Neural cell (in vitro differentiated cells): ENCODE results near the gene UNC5CL. TPM values are rescaled to one million over a fixed set of nuclear protein-coding genes. Genes with fewer than 3 reads are reported as not detected.

ENCODE experiments used
- H2AFZ ChIP-seq: fragments of 200-600, 300-800 bp; sonication (generic), shearing (Covaris generic); 2 replicates; pipeline ENCODE4 v1.6.0; 2014; ENCODE audit warnings: low read depth, mild to moderate bottlenecking, antibody characterized with exemption, low read length, moderate library complexity
- H3F3A ChIP-seq: fragments of 200-600 bp; shearing (Covaris generic); 2 replicates; pipeline ENCODE4 v1.6.1; 2016; ENCODE audit warnings: mild to moderate bottlenecking, moderate library complexity, mixed read lengths, antibody characterized with exemption, low read length; ENCODE audit not compliant: insufficient read depth, poor library complexity, severe bottlenecking
- H3K27ac ChIP-seq: fragments of 200-600, 300-800 bp; sonication (generic), shearing (Covaris generic); 2 replicates; pipeline ENCODE4 v1.5.1; 2014; ENCODE audit warnings: mild to moderate bottlenecking, low read length, moderate library complexity
- H3K27me3 ChIP-seq: fragments of 300-800, 200-600 bp; sonication (generic), shearing (Covaris generic); 2 replicates; pipeline ENCODE4 v1.6.0; 2014; ENCODE audit warnings: mild to moderate bottlenecking, low read depth, low read length, moderate library complexity; ENCODE audit not compliant: insufficient read depth
- H3K36me3 ChIP-seq: fragments of 300-800, 200-600 bp; sonication (generic), shearing (Covaris generic); 2 replicates; pipeline ENCODE4 v1.5.1; 2014; ENCODE audit warnings: mild to moderate bottlenecking, antibody characterized with exemption, low read length, moderate library complexity; ENCODE audit not compliant: insufficient read depth
- H3K4me2 ChIP-seq: fragments of 300-800, 200-600 bp; sonication (generic), shearing (Covaris generic); 2 replicates; pipeline ENCODE4 v1.6.0; 2014; ENCODE audit warnings: mild to moderate bottlenecking, low read length
- H3K4me3 ChIP-seq: fragments of 300-800, 200-600 bp; sonication (generic), shearing (Covaris generic); 2 replicates; pipeline ENCODE4 v1.5.1; 2014; ENCODE audit warnings: mild to moderate bottlenecking, low read length, moderate library complexity
- H3K79me2 ChIP-seq: fragments of 200-600 bp; shearing (Covaris generic); replicated peaks from 2 replicates; pipeline ENCODE4 v1.6.0; 2014; ENCODE audit warnings: mild to moderate bottlenecking, low read length, moderate library complexity; ENCODE audit not compliant: insufficient read depth
- H3K9ac ChIP-seq: fragments of 300-800, 200-600 bp; sonication (generic), shearing (Covaris generic); 2 replicates; pipeline ENCODE4 v1.6.1; 2016; ENCODE audit warnings: mild to moderate bottlenecking, low read length, mixed read lengths
- H3K9me2 ChIP-seq: fragments of 200-600 bp; shearing (Covaris generic); 2 replicates; pipeline ENCODE4 v1.6.1; 2016; ENCODE audit warnings: mild to moderate bottlenecking, low read length, mixed read lengths; ENCODE audit not compliant: insufficient read depth
- H3K9me3 ChIP-seq: fragments of 200-600, 300-800 bp; sonication (generic), shearing (Covaris generic); 2 replicates; pipeline ENCODE4 v1.6.1; 2016; ENCODE audit warnings: mild to moderate bottlenecking, mixed run types, low read length, moderate library complexity, mixed read lengths
- H4K20me1 ChIP-seq: fragments of 200-600 bp; shearing (Covaris generic); 2 replicates; pipeline ENCODE4 v1.6.1; 2016; ENCODE audit warnings: mild to moderate bottlenecking, mixed run types; ENCODE audit not compliant: insufficient read depth
- EP300 ChIP-seq: fragments of 450-650 bp; conservative IDR thresholded peaks from 2 replicates; pipeline ENCODE4 v1.6.1; 2014; ENCODE audit warnings: antibody characterized with exemption, mild to moderate bottlenecking, moderate library complexity; ENCODE audit not compliant: poor library complexity, severe bottlenecking
- EZH2 ChIP-seq: fragments of 200-600, 300-800 bp; shearing (Covaris generic), sonication (generic); IDR thresholded peaks from 2 replicates; pipeline ENCODE4 v1.6.1; 2014; ENCODE audit warnings: antibody characterized with exemption, low read length, borderline replicate concordance, mild to moderate bottlenecking; ENCODE audit not compliant: insufficient read depth, poor library complexity, severe bottlenecking
- MXI1 ChIP-seq: fragments of 450-650 bp; conservative IDR thresholded peaks from 2 replicates; pipeline ENCODE4 v1.6.1; 2014; ENCODE audit warnings: antibody characterized with exemption, mild to moderate bottlenecking; ENCODE audit not compliant: poor library complexity, severe bottlenecking
- POLR2AphosphoS5 ChIP-seq: IDR thresholded peaks from 2 replicates; pipeline ENCODE4 v1.6.1; 2012
- RAD21 ChIP-seq: fragments of 450-650 bp; conservative IDR thresholded peaks from 2 replicates; pipeline ENCODE4 v1.6.1; 2014; ENCODE audit warnings: antibody characterized with exemption, mild to moderate bottlenecking, moderate library complexity
- SMC3 ChIP-seq: fragments of 450-650 bp; conservative IDR thresholded peaks from 2 replicates; pipeline ENCODE4 v1.6.1; 2014; ENCODE audit warnings: antibody characterized with exemption, mild to moderate bottlenecking, moderate library complexity; ENCODE audit not compliant: poor library complexity
- TAF1 ChIP-seq: IDR thresholded peaks from 2 replicates; pipeline ENCODE4 v1.6.1; 2012; ENCODE audit warnings: low read depth
- polyA plus RNA-seq: library from polyadenylated mRNA; depleted of rRNA; stranded (reverse); fragments of >200 nt; gene quantifications from 2 replicates; pipeline ENCODE4 v1.2.3, GENCODE V29; 2014
- TF ChIP-seq, protein P1 (sequence below): fragments of 450-650 bp; IDR thresholded peaks from 2 replicates; pipeline ENCODE4 v1.5.1; 2014; ENCODE audit warnings: antibody characterized with exemption, mild to moderate bottlenecking, moderate library complexity; ENCODE audit not compliant: poor library complexity, severe bottlenecking
- TF ChIP-seq, protein P2 (sequence below): IDR thresholded peaks from 2 replicates; pipeline ENCODE4 v1.6.1; 2012; ENCODE audit warnings: borderline replicate concordance

The UNC5CL gene
- polyA plus RNA-seq, 1 donor from 2014 or later = 1.0 TPM

DNA sequence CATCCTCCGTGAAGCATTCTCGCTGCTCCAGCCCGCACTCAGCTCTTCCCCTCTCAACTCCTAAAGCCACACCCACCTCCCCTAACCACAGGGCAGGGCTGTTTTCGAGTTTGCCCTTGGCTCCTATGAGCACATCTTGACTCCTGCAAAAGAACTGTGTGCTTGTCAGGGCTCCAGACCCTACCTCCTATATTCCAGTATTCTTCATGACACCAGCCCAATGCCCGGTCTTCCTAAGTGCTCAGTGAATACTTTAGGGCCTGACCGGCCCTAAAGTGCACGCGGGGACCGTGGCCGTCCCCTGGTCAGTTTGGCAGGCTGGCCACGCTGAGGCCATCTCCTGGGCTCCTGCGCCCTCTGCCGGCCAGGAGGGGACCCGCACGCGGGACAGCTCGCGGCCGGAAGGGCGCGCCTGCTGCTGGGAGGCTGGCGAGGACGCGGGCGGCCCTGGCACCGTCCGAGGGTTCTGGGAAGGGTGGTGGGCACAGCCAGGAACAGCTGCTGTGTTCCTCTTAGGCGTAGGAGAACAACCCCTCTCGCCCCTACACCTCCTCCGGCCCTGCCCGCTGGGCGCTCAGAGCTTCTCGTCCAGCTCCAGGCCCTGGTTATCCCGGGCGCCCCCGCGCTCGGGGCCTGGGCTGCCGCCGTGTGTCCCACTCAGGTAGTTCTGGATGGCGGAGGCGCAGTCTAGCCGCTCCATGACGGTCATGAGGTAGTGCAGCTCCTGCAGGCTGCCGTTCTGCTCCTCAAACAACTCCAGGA lies 11.0 kb downstream of the UNC5CL start:
- no peaks in the 10 kb centered on the region for H3K36me3 ChIP-seq
- H3K4me3 ChIP-seq = peak overlapping the region; percentile 40
- H3K4me2 ChIP-seq = no peak overlapping the region
- H4K20me1 ChIP-seq = no peaks in the 10 kb centered on the region
- H3K79me2 ChIP-seq = no peaks in the 10 kb centered on the region
- H3F3A ChIP-seq = no peaks in the 10 kb centered on the region
- H3K9ac ChIP-seq = no peak overlapping the region
- TF ChIP-seq TAF1 (no peak), MXI1 (no peak), RAD21 (peak; percentile 94), SMC3 (peak; percentile 96)
- TF ChIP-seq, protein P1, sequence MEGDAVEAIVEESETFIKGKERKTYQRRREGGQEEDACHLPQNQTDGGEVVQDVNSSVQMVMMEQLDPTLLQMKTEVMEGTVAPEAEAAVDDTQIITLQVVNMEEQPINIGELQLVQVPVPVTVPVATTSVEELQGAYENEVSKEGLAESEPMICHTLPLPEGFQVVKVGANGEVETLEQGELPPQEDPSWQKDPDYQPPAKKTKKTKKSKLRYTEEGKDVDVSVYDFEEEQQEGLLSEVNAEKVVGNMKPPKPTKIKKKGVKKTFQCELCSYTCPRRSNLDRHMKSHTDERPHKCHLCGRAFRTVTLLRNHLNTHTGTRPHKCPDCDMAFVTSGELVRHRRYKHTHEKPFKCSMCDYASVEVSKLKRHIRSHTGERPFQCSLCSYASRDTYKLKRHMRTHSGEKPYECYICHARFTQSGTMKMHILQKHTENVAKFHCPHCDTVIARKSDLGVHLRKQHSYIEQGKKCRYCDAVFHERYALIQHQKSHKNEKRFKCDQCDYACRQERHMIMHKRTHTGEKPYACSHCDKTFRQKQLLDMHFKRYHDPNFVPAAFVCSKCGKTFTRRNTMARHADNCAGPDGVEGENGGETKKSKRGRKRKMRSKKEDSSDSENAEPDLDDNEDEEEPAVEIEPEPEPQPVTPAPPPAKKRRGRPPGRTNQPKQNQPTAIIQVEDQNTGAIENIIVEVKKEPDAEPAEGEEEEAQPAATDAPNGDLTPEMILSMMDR = peak; percentile 96
- H2AFZ ChIP-seq = no peak overlapping the region
- no peaks in the 10 kb centered on the region for H3K9me2 ChIP-seq
- H3K27ac ChIP-seq = no peak overlapping the region
- peaks cover 11% of the 10 kb centered on the region for H3K27me3 ChIP-seq
- H3K9me3 ChIP-seq = no peaks in the 10 kb centered on the region

DNA sequence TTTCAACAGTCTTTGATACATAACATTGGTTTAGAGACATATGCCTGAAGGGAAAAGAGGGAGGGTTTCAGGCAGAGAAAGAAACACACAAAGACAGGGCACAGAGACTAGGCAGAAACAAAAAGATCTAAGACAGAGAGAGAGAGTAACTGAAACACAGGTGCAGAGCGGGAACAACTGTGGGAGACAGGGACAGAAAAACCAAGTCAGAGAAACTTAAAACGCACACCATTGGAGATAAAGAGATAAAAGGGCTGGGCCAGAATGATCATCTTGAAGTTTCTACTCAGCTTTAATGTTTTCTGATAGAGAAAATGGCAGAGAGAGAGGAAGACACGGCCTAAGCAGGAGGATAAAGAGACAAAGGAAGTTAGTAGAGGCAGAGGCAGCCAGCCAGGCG lies 11.8 kb downstream of the UNC5CL start:
- Histone ChIP-seq H3K36me3 (no peaks in the 10 kb centered on the region), H3K27ac (no peak overlapping the region), H3K79me2 (no peaks in the 10 kb centered on the region), H2AFZ (no peak overlapping the region), H3F3A (no peaks in the 10 kb centered on the region), H3K9ac (no peak overlapping the region), H3K27me3 (peaks cover 11% of the 10 kb centered on the region), H3K9me2 (no peaks in the 10 kb centered on the region), H3K9me3 (no peaks in the 10 kb centered on the region), H3K4me2 (no peak overlapping the region), H4K20me1 (no peaks in the 10 kb centered on the region), H3K4me3 (no peak overlapping the region)
- TF ChIP-seq EZH2 (no peak), TAF1 (no peak), POLR2AphosphoS5 (no peak), MXI1 (no peak), SMC3 (no peak), RAD21 (no peak), EP300 (no peak)
- TF ChIP-seq, protein P2, sequence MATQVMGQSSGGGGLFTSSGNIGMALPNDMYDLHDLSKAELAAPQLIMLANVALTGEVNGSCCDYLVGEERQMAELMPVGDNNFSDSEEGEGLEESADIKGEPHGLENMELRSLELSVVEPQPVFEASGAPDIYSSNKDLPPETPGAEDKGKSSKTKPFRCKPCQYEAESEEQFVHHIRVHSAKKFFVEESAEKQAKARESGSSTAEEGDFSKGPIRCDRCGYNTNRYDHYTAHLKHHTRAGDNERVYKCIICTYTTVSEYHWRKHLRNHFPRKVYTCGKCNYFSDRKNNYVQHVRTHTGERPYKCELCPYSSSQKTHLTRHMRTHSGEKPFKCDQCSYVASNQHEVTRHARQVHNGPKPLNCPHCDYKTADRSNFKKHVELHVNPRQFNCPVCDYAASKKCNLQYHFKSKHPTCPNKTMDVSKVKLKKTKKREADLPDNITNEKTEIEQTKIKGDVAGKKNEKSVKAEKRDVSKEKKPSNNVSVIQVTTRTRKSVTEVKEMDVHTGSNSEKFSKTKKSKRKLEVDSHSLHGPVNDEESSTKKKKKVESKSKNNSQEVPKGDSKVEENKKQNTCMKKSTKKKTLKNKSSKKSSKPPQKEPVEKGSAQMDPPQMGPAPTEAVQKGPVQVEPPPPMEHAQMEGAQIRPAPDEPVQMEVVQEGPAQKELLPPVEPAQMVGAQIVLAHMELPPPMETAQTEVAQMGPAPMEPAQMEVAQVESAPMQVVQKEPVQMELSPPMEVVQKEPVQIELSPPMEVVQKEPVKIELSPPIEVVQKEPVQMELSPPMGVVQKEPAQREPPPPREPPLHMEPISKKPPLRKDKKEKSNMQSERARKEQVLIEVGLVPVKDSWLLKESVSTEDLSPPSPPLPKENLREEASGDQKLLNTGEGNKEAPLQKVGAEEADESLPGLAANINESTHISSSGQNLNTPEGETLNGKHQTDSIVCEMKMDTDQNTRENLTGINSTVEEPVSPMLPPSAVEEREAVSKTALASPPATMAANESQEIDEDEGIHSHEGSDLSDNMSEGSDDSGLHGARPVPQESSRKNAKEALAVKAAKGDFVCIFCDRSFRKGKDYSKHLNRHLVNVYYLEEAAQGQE = no peak
- TF ChIP-seq, protein P1 = no peak
